CD4-positive, alpha-beta T cell treated with Interleukin-6 for 4 hours (primary cell): ENCODE measurements around the gene ELMO1.
A peak's percentile ranks its signal among the peaks of the same experiment; 100 is the strongest.

Experiments used
- DNase-seq: peaks from one replicate; pipeline ENCODE4 v3.0.0-alpha.2; 2020; ENCODE audit warnings: mixed read lengths

Gene ELMO1

GRCh38 chr7:37462138-37462537, 13.5 kb upstream of the ELMO1 start:
- no peak for DNase-seq

GRCh38 chr7:37455081-37455480, 6.4 kb upstream of the ELMO1 start:
- no peak for DNase-seq

GRCh38 chr7:37452346-37452745, 3.7 kb upstream of the ELMO1 start:
- DNase-seq, result no peak

GRCh38 chr7:37450035-37450434, 1.4 kb upstream of the ELMO1 start:
- no peak for DNase-seq

- DNase-seq, result no peak
Measured at GRCh38 chr7:37449621-37450020, 957 bp upstream of the ELMO1 start.

GRCh38 chr7:37448011-37448635, 541 bp downstream of the ELMO1 start:
- DNase-seq, result no peak

GRCh38 chr7:37446371-37446770, 2.3 kb downstream of the ELMO1 start:
- no peak for DNase-seq

- DNase-seq, result no peak
Measured at GRCh38 chr7:37445790-37446189, 2.9 kb downstream of the ELMO1 start.

- DNase-seq, result peak; percentile 29
Measured at GRCh38 chr7:37445064-37445723, 3.5 kb downstream of the ELMO1 start.

GRCh38 chr7:37443627-37444026, 5.0 kb downstream of the ELMO1 start:
- DNase-seq, result no peak

- no peak for DNase-seq
Measured at GRCh38 chr7:37442268-37442667, 6.4 kb downstream of the ELMO1 start.

GRCh38 chr7:37441816-37442215, 6.8 kb downstream of the ELMO1 start:
- DNase-seq, result no peak

- no peak for DNase-seq
Measured at GRCh38 chr7:37441386-37441760, 7.3 kb downstream of the ELMO1 start.

GRCh38 chr7:37440738-37441385, 7.8 kb downstream of the ELMO1 start:
- DNase-seq, result peak; percentile 63

GRCh38 chr7:37439653-37440026, 9.0 kb downstream of the ELMO1 start:
- DNase-seq, result no peak

GRCh38 chr7:37438906-37439652, 9.6 kb downstream of the ELMO1 start:
- DNase-seq, result no peak

- DNase-seq, result no peak
Measured at GRCh38 chr7:37435156-37435855, 13.4 kb downstream of the ELMO1 start.

- no peak for DNase-seq
Measured at GRCh38 chr7:37434529-37434928, 14.1 kb downstream of the ELMO1 start.

GRCh38 chr7:37433166-37433565, 15.5 kb downstream of the ELMO1 start:
- DNase-seq, result no peak

- DNase-seq, result peak; percentile 43
Measured at GRCh38 chr7:37432281-37432920, 16.3 kb downstream of the ELMO1 start.

- no peak for DNase-seq
Measured at GRCh38 chr7:37431413-37431812, 17.3 kb downstream of the ELMO1 start.

- DNase-seq, result no peak
Measured at GRCh38 chr7:37430640-37431039, 18.0 kb downstream of the ELMO1 start.

- no peak for DNase-seq
Measured at GRCh38 chr7:37430171-37430570, 18.5 kb downstream of the ELMO1 start.
